Stimulated activated CD4-positive, alpha-beta T cell treated with anti-CD3 and anti-CD28 coated beads, Interleukin-12 subunit alpha, Interleukin-12 subunit beta, amount 100 ng/mL, for 4 hours (primary cell): ENCODE data around the gene TARS2.
A peak's percentile ranks its signal among the peaks of the same experiment; 100 is the strongest.

Experiments
- DNase-seq: peaks from one replicate; pipeline ENCODE4 v3.0.0-alpha.2; 2020

TARS2 gene

DNA sequence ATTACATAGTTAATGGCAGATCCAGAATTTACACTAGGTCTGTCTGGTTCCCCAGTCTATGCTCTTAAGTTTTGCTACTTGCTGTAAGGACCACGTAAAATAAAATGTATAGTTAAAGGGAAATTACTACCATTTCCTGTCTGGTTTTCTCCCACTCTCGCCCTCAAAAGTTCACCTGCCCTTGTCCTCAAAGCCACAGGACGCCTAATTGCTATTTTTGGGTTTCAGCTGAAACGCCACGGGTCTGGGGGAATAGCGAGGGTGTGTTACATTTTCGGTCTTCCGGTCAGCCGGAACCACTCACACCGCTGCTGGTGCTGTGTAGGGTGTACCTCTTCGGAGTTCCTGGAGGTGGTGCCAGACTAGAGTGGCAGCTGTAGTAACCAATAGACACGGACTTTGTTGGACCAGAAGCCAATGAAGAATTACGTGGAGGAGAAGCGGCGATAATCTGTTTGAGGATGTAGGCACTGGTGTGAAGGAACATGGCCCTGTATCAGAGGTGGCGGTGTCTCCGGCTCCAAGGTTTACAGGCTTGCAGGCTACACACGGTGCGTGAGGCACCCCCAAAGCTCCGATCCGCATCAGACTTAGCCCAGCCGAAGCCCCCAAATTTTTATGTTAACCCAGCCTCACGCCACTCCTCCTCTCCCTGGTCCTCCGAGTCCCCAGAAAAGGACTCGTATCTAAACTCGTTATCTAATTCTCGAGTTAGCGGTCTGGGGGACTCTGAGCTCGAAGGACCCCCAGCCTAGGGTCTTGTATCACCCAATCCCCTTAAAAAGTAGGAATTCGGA, at the start of gene TARS2:
Gene TARS2 (plus strand): TSS at position 454 of the 797 bp plus-strand sequence. CDS start 32 bp downstream, at position 486.
- peak; percentile 88 for DNase-seq

- DNase-seq: no peak
Observed at GRCh38 chr1:150441121-150441520, 46.1 kb upstream of the TARS2 start.

- no peak for DNase-seq
Observed at GRCh38 chr1:150444232-150444631, 43.0 kb upstream of the TARS2 start.

DNA sequence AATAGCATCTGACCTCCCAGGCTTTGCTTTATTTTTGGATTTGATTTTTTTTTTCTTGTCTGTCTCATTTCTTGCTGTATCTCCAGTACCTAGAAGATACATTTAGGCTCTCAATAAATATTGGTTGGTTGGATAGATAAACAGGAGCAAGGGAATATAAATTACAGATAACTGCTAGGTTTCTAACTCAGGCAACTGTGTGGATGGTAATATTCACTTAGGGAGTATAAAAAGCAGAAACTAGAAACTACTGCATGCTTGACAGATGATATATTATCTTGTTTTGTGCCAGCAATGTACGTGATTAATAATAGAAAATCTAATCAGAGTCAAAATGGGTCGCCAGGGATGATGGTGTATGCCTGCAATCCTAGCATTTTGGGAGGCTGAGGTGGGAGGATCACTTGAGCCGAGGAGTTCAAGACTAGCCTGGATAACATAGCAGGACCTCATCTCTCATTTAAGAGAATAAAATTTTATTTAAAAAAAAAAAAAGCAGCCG, 31.0 kb upstream of the TARS2 start:
- DNase-seq: no peak

DNA sequence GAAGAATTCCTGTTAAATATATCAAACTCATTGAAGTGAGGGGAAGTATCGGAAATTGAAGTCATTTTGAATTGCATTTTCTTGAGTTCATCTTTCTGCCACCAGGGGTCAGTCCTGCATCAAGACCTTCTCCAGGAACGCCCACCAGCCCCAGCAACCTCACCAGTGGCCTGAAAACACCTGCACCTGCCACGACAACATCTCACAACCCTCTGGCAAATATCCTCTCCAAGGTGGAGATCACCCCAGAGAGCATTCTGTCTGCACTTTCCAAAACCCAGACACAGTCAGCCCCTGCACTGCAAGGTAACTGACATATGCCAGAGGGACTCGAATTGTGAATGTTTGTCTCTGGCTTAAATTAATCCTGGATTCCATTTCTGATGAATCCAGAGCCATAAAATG, 22.8 kb upstream of the TARS2 start:
- peak; percentile 62 for DNase-seq

DNA sequence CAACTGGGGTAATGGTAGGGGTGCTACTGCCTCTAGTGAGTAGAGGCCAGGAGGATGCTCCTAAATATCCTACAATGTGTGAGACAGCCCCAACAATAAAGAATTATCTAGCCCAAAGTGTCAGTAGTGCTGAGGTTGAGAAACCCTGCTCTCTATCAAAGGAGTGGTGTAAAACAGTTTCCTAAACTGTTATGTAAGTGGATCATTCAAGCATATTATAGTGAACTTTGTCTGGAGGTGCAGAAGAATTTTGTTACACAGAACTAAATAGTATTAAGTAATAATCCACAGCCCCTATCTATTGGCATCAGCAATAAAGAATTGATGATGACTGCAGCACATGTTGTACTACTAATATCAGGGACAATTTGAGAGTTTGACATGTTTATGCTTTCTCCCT, 20.3 kb upstream of the TARS2 start:
- DNase-seq: no peak

DNA sequence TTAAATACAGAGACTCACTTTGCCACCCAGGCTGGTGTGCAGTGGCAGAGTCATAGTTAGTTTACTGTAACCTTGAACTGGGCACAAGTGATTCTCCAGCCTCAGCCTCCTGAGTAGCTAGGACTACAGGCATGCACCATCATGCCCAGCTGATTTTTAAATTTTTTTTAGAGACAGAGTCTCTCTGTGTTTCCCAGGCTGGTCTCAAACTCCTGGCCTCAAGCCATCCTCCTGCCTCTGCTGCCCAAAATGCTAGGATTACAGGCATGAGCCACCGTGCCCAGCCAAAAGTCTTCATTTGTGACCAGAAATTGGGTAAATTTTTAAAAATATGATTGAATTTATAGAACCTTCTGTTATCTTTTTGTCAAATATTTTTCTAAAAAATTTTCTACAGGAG, 17.9 kb upstream of the TARS2 start:
- no peak for DNase-seq

- DNase-seq: no peak
Observed at GRCh38 chr1:150472601-150473200, 14.5 kb upstream of the TARS2 start.

- DNase-seq: no peak
Observed at GRCh38 chr1:150473659-150474058, 13.6 kb upstream of the TARS2 start.

DNA sequence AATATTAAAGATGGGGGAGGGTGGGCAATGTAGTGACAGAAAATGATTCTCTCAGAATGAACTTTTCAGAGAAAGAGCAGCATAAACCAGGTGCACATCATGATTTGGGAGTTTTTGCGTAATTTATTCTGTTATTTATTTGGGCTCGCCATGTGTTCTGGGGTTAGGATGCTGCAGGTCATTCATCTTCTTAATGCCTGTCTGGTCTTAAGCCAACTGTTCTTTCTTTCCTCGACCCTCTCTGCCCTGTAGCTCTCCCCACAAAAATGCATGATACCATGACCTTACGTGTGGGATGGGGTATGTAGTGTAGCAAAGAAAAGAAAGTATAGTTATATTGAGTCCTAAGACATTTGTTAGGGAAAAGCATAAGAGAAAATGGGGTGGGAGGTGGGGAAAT, 12.3 kb upstream of the TARS2 start:
- DNase-seq: no peak

DNA sequence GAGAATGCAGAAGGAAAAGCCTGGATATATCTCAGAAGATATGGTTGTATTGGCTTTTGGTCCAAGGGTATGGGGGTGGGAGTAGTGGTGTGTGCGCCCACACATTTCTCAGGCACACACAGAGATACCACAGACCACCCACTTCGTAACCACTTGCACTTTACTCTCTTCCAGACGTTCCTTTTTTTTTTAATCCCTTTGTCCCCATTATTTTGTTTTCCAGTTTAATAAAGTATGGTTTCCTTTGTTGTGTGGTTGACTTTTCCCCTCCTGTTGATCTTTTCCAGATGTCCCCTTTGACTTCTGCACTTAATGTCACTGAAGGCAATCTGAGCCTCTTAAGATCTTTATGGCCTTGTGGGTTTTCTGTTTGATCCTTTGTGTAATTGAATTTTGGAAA, 10.5 kb upstream of the TARS2 start:
- no peak for DNase-seq

- no peak for DNase-seq
Observed at GRCh38 chr1:150477320-150477719, 9.9 kb upstream of the TARS2 start.

- no peak for DNase-seq
Observed at GRCh38 chr1:150477733-150478132, 9.5 kb upstream of the TARS2 start.

DNA sequence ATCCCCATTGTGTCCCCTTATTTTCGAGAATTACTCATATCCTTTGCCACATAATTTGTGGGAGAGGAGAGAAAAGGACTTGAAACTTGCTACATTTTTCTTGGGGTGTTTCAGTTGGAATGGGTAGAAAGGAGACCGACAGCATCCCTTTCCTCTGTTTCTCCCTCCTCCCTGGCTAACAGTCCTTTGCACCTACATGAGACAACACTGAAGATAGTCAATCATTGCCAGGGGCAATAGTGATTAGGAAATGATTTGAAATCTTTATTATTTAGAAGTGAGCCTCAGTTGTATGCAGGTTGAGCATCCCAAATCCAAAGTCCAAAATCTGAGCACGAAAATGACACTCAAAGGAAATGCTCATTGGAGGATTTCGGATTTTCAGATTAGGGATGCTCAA, 7.8 kb upstream of the TARS2 start:
- DNase-seq: no peak

DNA sequence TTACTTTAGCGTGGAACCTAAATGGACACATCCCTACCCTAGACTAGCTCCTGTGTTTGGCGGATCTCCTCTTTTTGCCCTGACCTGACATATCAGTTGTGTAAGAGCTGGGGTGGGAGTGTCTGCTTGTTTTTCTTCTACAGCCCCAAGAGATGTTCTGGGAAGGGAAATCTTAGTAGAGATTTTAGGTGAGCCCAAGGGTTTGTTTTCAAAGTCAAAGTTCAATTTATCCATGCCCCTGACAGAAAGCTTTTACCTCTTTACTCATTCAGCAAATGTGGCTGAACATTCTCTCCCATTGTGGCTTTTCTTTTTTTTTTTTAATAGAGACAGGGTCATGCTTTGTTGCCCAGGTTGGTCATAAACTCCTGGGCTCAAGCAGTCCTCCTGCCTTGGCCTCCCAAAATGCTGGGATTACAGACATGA, 7.3 kb upstream of the TARS2 start:
- DNase-seq: no peak

DNA sequence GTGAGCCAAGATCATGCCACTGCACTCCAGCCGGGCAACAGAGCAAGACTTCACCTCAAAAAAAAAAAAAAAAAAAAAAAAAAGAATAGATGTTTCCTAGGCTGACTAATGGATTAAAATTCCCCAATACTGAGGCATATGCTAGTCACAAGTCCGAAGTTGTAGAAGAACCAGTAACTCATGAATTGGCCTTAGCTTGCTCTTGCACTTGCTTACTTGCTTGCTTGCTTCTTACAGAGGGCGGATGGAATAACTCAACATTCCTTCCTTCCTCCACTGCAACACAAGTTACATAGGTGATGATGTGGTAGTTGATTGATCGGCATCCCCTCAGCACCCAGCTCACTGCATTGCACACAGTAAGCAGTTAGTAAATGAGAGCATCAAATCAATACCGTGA, 2.8 kb upstream of the TARS2 start:
- no peak for DNase-seq

DNA sequence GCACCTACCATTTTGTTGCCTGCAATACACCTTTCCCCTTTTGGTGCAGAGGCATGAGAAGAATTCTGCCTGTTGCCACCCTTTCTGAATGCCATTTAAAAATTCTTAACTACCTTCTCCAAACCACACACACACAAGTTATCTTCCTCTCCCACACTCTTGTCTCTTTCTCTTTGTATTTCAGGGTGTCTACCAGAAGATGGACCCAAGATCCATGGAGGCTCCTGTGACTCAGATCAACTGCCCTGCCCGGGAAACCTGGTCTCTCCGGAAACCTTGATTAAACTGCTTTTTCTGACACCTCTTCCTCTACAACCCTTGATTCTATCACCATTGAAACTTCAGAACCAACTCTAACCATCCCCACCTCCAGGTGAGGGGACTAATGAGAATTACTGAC, 2.4 kb upstream of the TARS2 start:
- DNase-seq: no peak

DNA sequence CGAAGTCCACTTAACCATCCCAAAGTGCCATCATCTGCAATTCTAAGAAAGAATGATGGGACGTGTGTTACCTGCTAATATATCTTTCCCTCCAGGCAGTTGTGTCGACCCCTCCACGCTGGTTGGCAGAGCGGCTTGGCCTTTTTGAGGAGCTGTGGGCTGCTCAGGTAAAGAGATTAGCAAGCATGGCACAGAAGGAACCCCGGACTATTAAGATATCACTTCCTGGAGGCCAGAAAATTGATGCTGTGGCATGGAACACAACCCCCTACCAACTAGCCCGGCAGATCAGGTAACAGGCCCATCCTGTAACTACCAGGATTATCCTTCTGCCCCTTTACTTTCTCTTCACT, 520 bp downstream of the TARS2 start:
- DNase-seq: no peak

DNA sequence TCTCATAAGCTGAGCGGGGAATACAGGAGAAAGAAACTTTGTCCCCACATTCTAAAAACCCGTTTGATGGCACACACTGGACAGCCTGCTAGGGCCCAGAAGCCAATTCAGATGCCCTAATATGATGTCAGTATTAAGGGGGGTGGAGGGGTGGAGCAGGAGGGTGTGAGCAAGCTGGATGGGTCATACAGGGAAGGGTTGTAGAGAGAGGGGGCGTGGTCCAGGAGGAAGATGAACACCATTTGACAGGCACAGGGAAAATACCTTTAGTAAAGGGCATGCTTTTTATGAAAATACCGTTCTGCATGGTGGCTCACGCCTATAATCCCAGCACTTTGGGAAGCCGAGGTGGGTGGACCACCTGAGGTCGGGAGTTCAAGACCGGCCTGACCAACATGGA, 6.0 kb downstream of the TARS2 start:
- no peak for DNase-seq

- no peak for DNase-seq
Observed at GRCh38 chr1:150498342-150498741, 11.1 kb downstream of the TARS2 start.

DNA sequence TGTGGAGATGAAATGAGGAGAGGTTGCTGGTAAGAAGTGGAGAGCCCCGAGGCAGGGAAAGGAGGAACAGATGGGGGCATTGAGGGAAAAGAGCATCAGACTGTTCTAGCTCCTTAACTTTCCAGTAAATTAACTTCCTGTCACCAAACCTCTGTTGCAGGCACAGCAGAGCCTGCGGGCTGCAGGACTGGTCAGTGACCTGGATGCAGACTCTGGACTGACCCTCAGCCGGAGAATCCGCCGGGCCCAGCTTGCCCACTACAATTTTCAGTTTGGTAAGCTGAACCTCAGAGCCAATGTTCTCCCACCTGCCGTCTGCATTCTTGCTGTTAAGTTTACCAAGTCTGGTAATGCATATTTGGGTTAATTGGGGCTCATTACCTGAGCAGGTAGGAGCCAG, 18.2 kb downstream of the TARS2 start:
- DNase-seq: no peak

GRCh38 chr1:150507912-150508864, 21.0 kb downstream of the TARS2 start, which contains the start of gene ECM1:
Gene ECM1 (plus strand): TSS chr1:150508109. CDS start chr1:150508210, 101 bp downstream.
- no peak for DNase-seq

DNA sequence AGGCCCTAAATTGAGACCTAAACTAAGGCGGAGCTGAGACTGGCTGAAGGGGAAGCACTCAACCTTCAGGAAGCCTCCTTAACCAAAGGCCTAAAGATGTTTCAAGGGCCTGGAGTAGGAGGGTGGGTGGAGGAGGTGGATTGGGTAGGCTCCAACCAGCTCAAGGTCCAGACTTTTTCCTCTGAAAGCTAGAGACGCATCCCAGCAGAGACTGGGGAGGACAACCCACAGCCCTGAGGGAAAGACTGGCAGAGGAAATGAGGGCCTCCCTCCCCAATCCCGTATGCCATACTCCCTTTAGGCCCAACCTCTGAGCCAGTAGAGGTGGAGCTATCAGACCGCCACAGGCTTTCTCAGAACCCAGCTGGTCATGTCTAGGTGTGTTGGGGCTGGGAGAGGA, 21.8 kb downstream of the TARS2 start:
- DNase-seq: no peak
